ENCODE data around the gene FGR.

The FGR gene

GRCh38 chr1:27617420-27617819 lies 17.6 kb downstream of the FGR start:
- no peak for DNase-seq (ENCODE audit: low read depth, low spot score)
- no peak overlapping the region for H3K4me3 ChIP-seq (ENCODE audit: low read depth, low read length)
- in situ Hi-C loops (cut with HindIII; ENCODE audit: low sequenced_read_pairs) = no loop called here
- TF ChIP-seq CTCF (IDR thresholded peaks at IDR 0.05; ENCODE audit: low read depth, low read length) = no peak

- H3K4me3 ChIP-seq (ENCODE audit: low read depth, low read length) = no peak overlapping the region
- DNase-seq (ENCODE audit: low read depth, low spot score) = no peak
- peak; percentile 27 for TF ChIP-seq CTCF (IDR thresholded peaks at IDR 0.05; ENCODE audit: low read depth, low read length)
- in situ Hi-C loops (cut with HindIII; ENCODE audit: low sequenced_read_pairs) = no loop called here
Observed at GRCh38 chr1:27616441-27616840, 18.5 kb downstream of the FGR start.

- no peak for TF ChIP-seq CTCF (IDR thresholded peaks at IDR 0.05; ENCODE audit: low read depth, low read length)
- in situ Hi-C loops (cut with HindIII; ENCODE audit: low sequenced_read_pairs) = no loop called here
- DNase-seq (ENCODE audit: low read depth, low spot score) = no peak
- H3K4me3 ChIP-seq (ENCODE audit: low read depth, low read length) = no peak overlapping the region
Observed at GRCh38 chr1:27615346-27616192, 19.4 kb downstream of the FGR start.

GRCh38 chr1:27614625-27615344 lies 20.2 kb downstream of the FGR start:
- TF ChIP-seq CTCF (IDR thresholded peaks at IDR 0.05; ENCODE audit: low read depth, low read length) = no peak
- DNase-seq (ENCODE audit: low read depth, low spot score) = no peak
- in situ Hi-C loops (cut with HindIII; ENCODE audit: low sequenced_read_pairs) = no loop called here
- no peak overlapping the region for H3K4me3 ChIP-seq (ENCODE audit: low read depth, low read length)

- in situ Hi-C loops (cut with HindIII; ENCODE audit: low sequenced_read_pairs) = no loop called here
- TF ChIP-seq CTCF (IDR thresholded peaks at IDR 0.05; ENCODE audit: low read depth, low read length) = no peak
- no peak for DNase-seq (ENCODE audit: low read depth, low spot score)
- no peak overlapping the region for H3K4me3 ChIP-seq (ENCODE audit: low read depth, low read length)
Observed at GRCh38 chr1:27614043-27614624, 20.9 kb downstream of the FGR start.

- no peak for TF ChIP-seq CTCF (IDR thresholded peaks at IDR 0.05; ENCODE audit: low read depth, low read length)
- no peak for DNase-seq (ENCODE audit: low read depth, low spot score)
- in situ Hi-C loops (cut with HindIII; ENCODE audit: low sequenced_read_pairs) = no loop called here
- no peak overlapping the region for H3K4me3 ChIP-seq (ENCODE audit: low read depth, low read length)
Observed at GRCh38 chr1:27612718-27613117, 22.3 kb downstream of the FGR start.
